Peyer's patch (tissue), 4 donors: Measurements from ENCODE around the gene NYAP1. TPM values are rescaled to one million over a fixed set of nuclear protein-coding genes. Genes with fewer than 3 reads are reported as not detected.
"Not testable (repeated sequence)": the region's sequence is repeated elsewhere in the genome, so short reads cannot be mapped to it uniquely, and the experiment has no call there.

Experiments used
- DNase-seq, 3 donors: peaks; one replicate each; pipeline ENCODE4 v3.0.0-alpha.2; 2017 to 2019
- H3K27ac ChIP-seq, 4 donors: fragments of 200-600 bp; sonication (generic); one replicate each; pipeline ENCODE4 v1.5.1; 2016 to 2019
- H3K27me3 ChIP-seq, 2 donors: fragments of 200-600 bp; sonication (generic); one replicate each; pipeline ENCODE4 v1.5.1; 2019
- H3K36me3 ChIP-seq, 3 donors: fragments of 200-600 bp; sonication (generic); one replicate each; pipeline ENCODE4 v1.5.1; 2016 to 2019
- H3K4me1 ChIP-seq, 4 donors: fragments of 200-600 bp; sonication (generic); one replicate each; pipeline ENCODE4 v1.5.1; 2016 to 2019
- H3K4me3 ChIP-seq, 4 donors: fragments of 200-600 bp; sonication (generic); 1 replicate in 3 of 4; 2 replicates in 1 of 4; pipeline ENCODE4 v1.5.1; 2016 to 2019; ENCODE audit warnings: mild to moderate bottlenecking in 1 of 4
- H3K9me3 ChIP-seq, 4 donors: fragments of 200-600 bp; sonication (generic); one replicate each; pipeline ENCODE4 v1.5.1; 2016 to 2019; ENCODE audit warnings: mild to moderate bottlenecking in 1 of 4
- CTCF ChIP-seq, 6 experiments: fragments of 450-650 bp in 4 of 6; fragments of 200-600 bp in 2 of 6; sonication (generic) in 1 of 6; IDR thresholded peaks; one replicate each; pipeline ENCODE4 v1.5.1; 2017 to 2019; ENCODE audit warnings: antibody characterized with exemption in 6 of 6, mild to moderate bottlenecking in 3 of 6, moderate library complexity in 1 of 6
- POLR2A ChIP-seq, 2 donors: fragments of 450-650 bp; IDR thresholded peaks; one replicate each; pipeline ENCODE4 v1.5.1; 2017; ENCODE audit warnings: antibody characterized with exemption in 2 of 2, mild to moderate bottlenecking in 2 of 2, moderate library complexity in 2 of 2
- total RNA-seq, 4 donors: library from RNA; depleted of rRNA; stranded (reverse); fragments of >200 nt; gene quantifications; one replicate each; pipeline ENCODE4 v1.1.0, GENCODE V29; 2016

NYAP1 gene
- total RNA-seq, 4 donors from 2014 or later: 0.38 to 2.5 (median 0.40) TPM; not detected in 1

DNA sequence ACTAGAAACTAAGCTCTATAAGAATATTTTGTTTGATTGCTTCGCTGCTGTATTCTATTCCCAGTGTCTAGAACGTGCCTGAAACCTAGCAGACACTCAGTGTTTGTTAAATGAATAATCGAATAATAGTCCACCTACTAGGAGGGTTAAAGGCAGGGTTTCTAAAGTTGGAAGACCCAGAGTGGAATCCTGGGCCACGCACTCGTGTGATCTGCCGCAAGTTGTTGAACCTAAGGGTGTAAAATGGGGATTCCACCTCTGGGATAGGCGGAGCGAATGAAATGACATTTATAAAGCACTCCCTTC lies 54.6 kb downstream of the NYAP1 start:
- peaks cover 0 to 32% (median 6%) of the 10 kb centered on the region in 4 donors for H3K4me1 ChIP-seq
- no peak for DNase-seq

DNA sequence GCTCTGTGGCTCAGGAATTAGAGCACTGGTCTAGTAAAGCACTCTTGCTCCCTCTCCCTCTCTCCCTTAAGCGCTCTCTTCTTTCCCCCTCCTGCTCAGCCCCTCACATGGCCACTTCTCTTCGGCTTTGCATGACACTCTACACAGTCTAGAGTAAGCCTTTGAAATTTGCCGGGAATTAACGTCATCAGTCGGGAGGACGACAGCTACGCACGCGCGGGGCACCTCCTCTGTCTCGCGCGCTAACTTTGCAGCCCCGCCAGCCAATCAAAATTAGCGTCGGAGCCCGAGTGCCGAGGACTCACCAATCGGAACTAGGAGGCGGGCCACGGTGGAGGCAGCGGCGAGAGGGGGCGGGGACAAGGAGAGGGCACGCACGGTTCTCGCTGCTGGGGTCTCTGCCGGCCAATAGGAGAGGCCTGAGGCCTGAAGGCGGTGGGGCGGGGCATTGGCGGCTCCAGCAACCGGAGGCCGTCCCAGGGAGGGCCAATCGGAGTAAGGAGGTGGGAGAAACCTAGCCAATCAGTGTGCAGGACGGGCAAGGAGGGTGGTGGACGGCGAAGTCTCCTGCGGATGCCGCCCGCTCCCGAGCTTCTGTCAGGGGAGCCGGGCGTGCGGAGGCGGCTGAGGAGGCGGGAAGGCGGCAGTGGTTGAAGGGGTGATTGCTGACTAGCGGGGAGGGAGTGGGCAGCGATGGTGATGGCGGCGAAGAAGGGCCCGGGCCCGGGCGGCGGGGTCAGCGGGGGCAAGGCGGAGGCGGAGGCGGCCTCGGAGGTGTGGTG lies 55.1 kb downstream of the NYAP1 start, which contains the start of gene AGFG2:
Gene AGFG2 (plus strand): TSS at position 550 of the 782 bp plus-strand sequence. CDS start 144 bp downstream, at position 694.
- no peaks in the 10 kb centered on the region for H3K36me3 ChIP-seq
- H3K27me3 ChIP-seq: no peaks in the 10 kb centered on the region
- no peaks in the 10 kb centered on the region for H3K9me3 ChIP-seq
- TF ChIP-seq POLR2A (IDR thresholded peaks at IDR 0.05) (peak; percentile 78 to 92), CTCF (IDR thresholded peaks at IDR 0.05) (peak in 1 of 6 experiments; percentile 5)
- H3K4me3 ChIP-seq: peak within 1 kb of the TSS; percentile 71 to 96 (median 87)
- H3K4me1 ChIP-seq: peaks cover 0 to 38% (median 6%) of the 10 kb centered on the region in 4 donors
- peak within 1 kb of the TSS; percentile 78 to 87 (median 85) for H3K27ac ChIP-seq
- peak; percentile 100 for DNase-seq

More for the DNA sequence above, 54.6 kb downstream of the NYAP1 start:
- Histone ChIP-seq H3K9me3 (no peaks in the 10 kb centered on the region), H3K27ac (peak overlapping the region; percentile 35 to 76 (median 64)), H3K36me3 (no peaks in the 10 kb centered on the region), H3K27me3 (no peaks in the 10 kb centered on the region), H3K4me3 (peak overlapping the region; percentile 18 to 43 (median 41))
- TF ChIP-seq POLR2A (IDR thresholded peaks at IDR 0.05) (no peak), CTCF (IDR thresholded peaks at IDR 0.05) (no peak)

DNA sequence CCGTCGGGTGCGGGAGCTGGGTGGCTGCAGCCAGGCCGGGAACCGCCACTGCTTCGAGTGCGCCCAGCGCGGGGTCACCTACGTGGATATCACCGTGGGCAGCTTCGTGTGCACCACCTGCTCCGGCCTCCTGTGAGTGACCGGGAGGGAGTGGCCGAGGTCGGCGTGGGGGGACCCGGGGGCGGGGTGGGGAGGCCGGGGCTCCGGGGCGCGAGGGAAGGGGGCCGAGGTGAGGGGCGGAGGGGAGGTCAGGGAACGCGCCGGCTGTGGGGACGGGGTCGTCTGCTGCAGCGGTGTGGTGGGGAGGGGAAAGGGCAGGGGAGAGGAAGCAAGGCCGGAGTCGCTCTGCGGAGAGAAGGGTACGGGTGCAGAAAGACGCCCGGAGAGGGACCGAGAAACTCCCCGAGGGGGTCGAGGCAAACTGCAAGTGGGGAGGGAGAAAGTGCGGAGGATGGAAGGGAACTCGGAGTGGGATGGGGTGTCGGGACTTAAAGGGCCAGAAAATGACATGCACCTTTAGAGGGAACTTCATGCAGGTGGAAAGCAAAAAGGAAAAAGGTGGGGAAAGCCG lies 55.8 kb downstream of the NYAP1 start:
- Histone ChIP-seq H3K27me3 (no peaks in the 10 kb centered on the region), H3K9me3 (no peaks in the 10 kb centered on the region), H3K36me3 (no peaks in the 10 kb centered on the region), H3K4me1 (peaks cover 0 to 45% (median 9%) of the 10 kb centered on the region in 4 donors), H3K27ac (peak overlapping the region; percentile 78 to 87 (median 85)), H3K4me3 (peak overlapping the region; percentile 71 to 96 (median 87))
- TF ChIP-seq POLR2A (IDR thresholded peaks at IDR 0.05) (no peak), CTCF (IDR thresholded peaks at IDR 0.05) (no peak)
- DNase-seq: no peak

DNA sequence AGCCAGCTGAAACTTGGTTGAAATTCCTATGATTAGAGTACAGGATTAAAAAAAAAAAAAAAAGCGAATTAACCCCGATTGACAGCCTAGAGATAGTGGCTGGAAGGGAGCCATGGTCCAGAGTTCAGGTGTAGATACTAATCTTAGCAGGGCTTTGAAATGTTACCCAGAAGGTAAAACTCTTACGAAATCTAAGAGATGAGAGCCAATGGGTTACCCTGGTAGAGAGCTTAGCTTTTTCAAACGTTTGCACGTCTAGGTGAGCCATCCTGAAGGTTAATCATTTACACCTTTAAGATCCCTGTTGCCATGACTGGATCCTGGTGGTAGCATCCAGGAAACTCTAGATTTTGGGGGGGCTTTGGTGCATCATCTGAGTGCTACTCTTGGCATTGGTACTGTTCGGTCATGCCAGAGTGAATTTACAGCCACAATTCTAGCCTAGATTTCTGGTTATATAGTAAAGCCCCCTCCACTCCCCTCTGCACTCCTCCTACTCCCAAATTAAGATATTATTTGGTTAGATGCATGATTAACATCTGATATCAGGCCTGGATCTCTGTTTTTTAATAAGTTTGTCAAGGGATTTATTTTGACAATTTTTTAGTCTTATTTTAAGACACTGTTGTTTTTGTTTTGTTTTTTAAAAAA lies 56.5 kb downstream of the NYAP1 start:
- Histone ChIP-seq H3K9me3 (no peaks in the 10 kb centered on the region), H3K27ac (peak overlapping the region in 3 of 4 donors; percentile 78 to 87 (median 85)), H3K4me1 (peaks cover 2 to 51% (median 13%) of the 10 kb centered on the region in 4 donors), H3K27me3 (no peaks in the 10 kb centered on the region), H3K4me3 (peak overlapping the region; percentile 71 to 96 (median 87)), H3K36me3 (no peaks in the 10 kb centered on the region)
- no peak for TF ChIP-seq POLR2A (IDR thresholded peaks at IDR 0.05)
- TF ChIP-seq CTCF (IDR thresholded peaks at IDR 0.05): no peak
- peak in 2 of 3 donors; percentile 59 to 82 for DNase-seq

GRCh38 chr7:100541309-100541708 lies 57.6 kb downstream of the NYAP1 start:
- Histone ChIP-seq H3K4me3 (peak overlapping the region in 1 of 4 donors; percentile 7), H3K27ac (peak overlapping the region in 2 of 4 donors; percentile 15 to 20), H3K4me1 (peaks cover 2 to 63% (median 18%) of the 10 kb centered on the region in 4 donors)
- H3K27me3 ChIP-seq, H3K36me3 ChIP-seq, H3K9me3 ChIP-seq, DNase-seq: not testable (repeated sequence)
